Gastroesophageal sphincter (tissue), 4 donors: ENCODE data around the gene ELP2. TPM values are rescaled to one million over a fixed set of nuclear protein-coding genes. Genes with fewer than 3 reads are reported as not detected.
"Not testable (repeated sequence)": the region's sequence is repeated elsewhere in the genome, so short reads cannot be mapped to it uniquely, and the experiment has no call there.

Experiments used
- ATAC-seq: fragments of 150-250 bp; one replicate; pipeline ENCODE4 v1.9.1; 2016; ENCODE audit warnings: mild to moderate bottlenecking, moderate library complexity
- H3K27ac ChIP-seq, 4 donors: fragments of 200-600 bp; sonication (generic) in 3 of 4; 1 replicate in 3 of 4; 2 replicates in 1 of 4; pipeline ENCODE4 v1.5.1; 2016 to 2019
- H3K27me3 ChIP-seq: fragments of 200-600 bp; sonication (generic); one replicate; pipeline ENCODE4 v1.5.1; 2019
- H3K36me3 ChIP-seq, 2 donors: fragments of 200-600 bp; sonication (generic); one replicate each; pipeline ENCODE4 v1.5.1; 2019; ENCODE audit warnings: control low read depth in 1 of 2
- H3K4me1 ChIP-seq, 3 donors: fragments of 200-600 bp; sonication (generic); 1 replicate in 2 of 3; 2 replicates in 1 of 3; pipeline ENCODE4 v1.5.1; 2016 to 2019; ENCODE audit warnings: control low read depth in 2 of 3
- H3K4me3 ChIP-seq, 2 donors: fragments of 200-600 bp; sonication (generic); one replicate each; pipeline ENCODE4 v1.5.1; 2019; ENCODE audit warnings: mild to moderate bottlenecking in 1 of 2, moderate library complexity in 1 of 2
- H3K9me3 ChIP-seq, 3 donors: fragments of 200-600 bp; sonication (generic); one replicate each; pipeline ENCODE4 v1.5.1; 2017 to 2019; ENCODE audit warnings: control low read depth in 2 of 3
- CTCF ChIP-seq, 4 experiments: fragments of 200-600 bp in 2 of 4; fragments of 450-650 bp in 2 of 4; sonication (generic) in 1 of 4; IDR thresholded peaks; one replicate each; pipeline ENCODE4 v1.5.1; 2017 to 2019; ENCODE audit warnings: antibody characterized with exemption in 4 of 4, mild to moderate bottlenecking in 2 of 4, moderate library complexity in 2 of 4
- EP300 ChIP-seq: sonication (generic); formaldehyde crosslinking; IDR thresholded peaks from one replicate; pipeline ENCODE4 v1.6.1; 2017; ENCODE audit warnings: antibody characterized with exemption, mild to moderate bottlenecking
- POLR2A ChIP-seq, 2 donors: fragments of 450-650 bp; IDR thresholded peaks; one replicate each; pipeline ENCODE4 v1.6.1; 2017; ENCODE audit warnings: antibody characterized with exemption in 2 of 2, mild to moderate bottlenecking in 2 of 2, moderate library complexity in 1 of 2
- POLR2AphosphoS5 ChIP-seq: sonication (generic); formaldehyde crosslinking; IDR thresholded peaks from one replicate; pipeline ENCODE4 v1.6.1; 2017; ENCODE audit warnings: antibody characterized with exemption
- WGBS, 2 donors: methylation state at CpG; one replicate each; pipeline ENCODE4 v1.1.5; 2018; ENCODE audit warnings: low coverage in 1 of 2; 5-methylcytosine and 5-hydroxymethylcytosine counted together
- total RNA-seq, 4 donors: library from RNA; depleted of rRNA; stranded (reverse); fragments of >200 nt; gene quantifications; one replicate each; pipeline ENCODE4 v1.1.0, GENCODE V29; 2016

The ELP2 gene
- total RNA-seq = 10 to 100 TPM; 35.6 to 74.1 (median 65.1) TPM

GRCh38 chr18:36129300-36130038, at the start of gene ELP2, which contains the start of gene SLC39A6:
Gene ELP2 (plus strand): TSS chr18:36129899. CDS start chr18:36129934, 35 bp downstream.
Gene SLC39A6 (minus strand): TSS chr18:36129340. CDS start chr18:36127007, 2,333 bp downstream.
- no peaks in the 10 kb centered on the region for H3K9me3 ChIP-seq
- H3K27ac ChIP-seq = peak within 1 kb of the TSS; percentile 85 to 99 (median 95)
- peaks cover 0 to 12% of the 10 kb centered on the region in 2 donors for H3K36me3 ChIP-seq
- 0% methylated on average over 1 of the region's 69 CpGs; no CpG with 5 or more reads in 1 of the 2 donors for WGBS, 2 donors
- H3K4me3 ChIP-seq = peak within 1 kb of the TSS; percentile 59 to 82
- H3K4me1 ChIP-seq = peaks cover 0 to 53% (median 12%) of the 10 kb centered on the region in 3 donors
- TF ChIP-seq POLR2A (IDR thresholded peaks at IDR 0.05) (peak; percentile 47 to 60), EP300 (no peak), POLR2AphosphoS5 (peak; percentile 59), CTCF (IDR thresholded peaks at IDR 0.05) (peak in 1 of 4 experiments; percentile 32)
- ATAC-seq = peak; percentile 97
- no peaks in the 10 kb centered on the region for H3K27me3 ChIP-seq

GRCh38 chr18:36081118-36081517, 48.6 kb upstream of the ELP2 start:
- not testable (repeated sequence) for H3K4me1 ChIP-seq, H3K27me3 ChIP-seq, H3K36me3 ChIP-seq, H3K4me3 ChIP-seq, H3K27ac ChIP-seq, ATAC-seq
- WGBS, 2 donors = 92 to 94% methylated on average over 2 of the region's 2 CpGs
- H3K9me3 ChIP-seq = peaks cover 0 to 22% (median 0%) of the 10 kb centered on the region in 3 donors

GRCh38 chr18:36083729-36084128, 46.0 kb upstream of the ELP2 start:
- H3K4me3 ChIP-seq = no peak overlapping the region
- ATAC-seq = no peak
- no peaks in the 10 kb centered on the region for H3K36me3 ChIP-seq
- H3K27ac ChIP-seq = no peak overlapping the region
- H3K27me3 ChIP-seq = no peaks in the 10 kb centered on the region
- WGBS, 2 donors = 42 to 70% methylated on average over 2 of the region's 2 CpGs
- H3K4me1 ChIP-seq = no peaks in the 10 kb centered on the region
- TF ChIP-seq POLR2AphosphoS5 = no peak
- no peak for TF ChIP-seq EP300
- no peak for TF ChIP-seq POLR2A (IDR thresholded peaks at IDR 0.05)
- no peak for TF ChIP-seq CTCF (IDR thresholded peaks at IDR 0.05)
- peaks cover 0 to 22% (median 0%) of the 10 kb centered on the region in 3 donors for H3K9me3 ChIP-seq

- H3K36me3 ChIP-seq = no peaks in the 10 kb centered on the region
- no CpG with 5 or more reads among the region's 4 CpGs for WGBS, 2 donors
Observed at GRCh38 chr18:36085195-36085594, 44.5 kb upstream of the ELP2 start.

GRCh38 chr18:36086186-36086585, 43.5 kb upstream of the ELP2 start:
- Histone ChIP-seq H3K27me3 (no peaks in the 10 kb centered on the region), H3K36me3 (no peaks in the 10 kb centered on the region), H3K4me3 (no peak overlapping the region), H3K9me3 (peaks cover 0 to 6% (median 0%) of the 10 kb centered on the region in 3 donors), H3K27ac (no peak overlapping the region), H3K4me1 (no peaks in the 10 kb centered on the region)
- TF ChIP-seq POLR2A (IDR thresholded peaks at IDR 0.05) = no peak
- no peak for TF ChIP-seq EP300
- TF ChIP-seq CTCF (IDR thresholded peaks at IDR 0.05) = no peak
- no peak for TF ChIP-seq POLR2AphosphoS5
- peak; percentile 19 for ATAC-seq
- WGBS, 2 donors = no CpG with 5 or more reads among the region's 8 CpGs

More at GRCh38 chr18:36085195-36085594, 44.5 kb upstream of the ELP2 start:
- Histone ChIP-seq H3K4me1 (no peaks in the 10 kb centered on the region), H3K27ac (no peak overlapping the region), H3K27me3 (no peaks in the 10 kb centered on the region), H3K4me3 (no peak overlapping the region), H3K9me3 (peaks cover 0 to 15% (median 0%) of the 10 kb centered on the region in 3 donors)
- ATAC-seq = no peak
- no peak for TF ChIP-seq POLR2AphosphoS5
- TF ChIP-seq POLR2A (IDR thresholded peaks at IDR 0.05) = no peak
- no peak for TF ChIP-seq EP300
- TF ChIP-seq CTCF (IDR thresholded peaks at IDR 0.05) = no peak
